Measurements from ENCODE around the gene MAP3K8. TPM values are rescaled to one million over a fixed set of nuclear protein-coding genes. Genes with fewer than 3 reads are reported as not detected.

MAP3K8 gene
- total RNA-seq, 1 donor from 2014 or later: 1.7 TPM

DNA sequence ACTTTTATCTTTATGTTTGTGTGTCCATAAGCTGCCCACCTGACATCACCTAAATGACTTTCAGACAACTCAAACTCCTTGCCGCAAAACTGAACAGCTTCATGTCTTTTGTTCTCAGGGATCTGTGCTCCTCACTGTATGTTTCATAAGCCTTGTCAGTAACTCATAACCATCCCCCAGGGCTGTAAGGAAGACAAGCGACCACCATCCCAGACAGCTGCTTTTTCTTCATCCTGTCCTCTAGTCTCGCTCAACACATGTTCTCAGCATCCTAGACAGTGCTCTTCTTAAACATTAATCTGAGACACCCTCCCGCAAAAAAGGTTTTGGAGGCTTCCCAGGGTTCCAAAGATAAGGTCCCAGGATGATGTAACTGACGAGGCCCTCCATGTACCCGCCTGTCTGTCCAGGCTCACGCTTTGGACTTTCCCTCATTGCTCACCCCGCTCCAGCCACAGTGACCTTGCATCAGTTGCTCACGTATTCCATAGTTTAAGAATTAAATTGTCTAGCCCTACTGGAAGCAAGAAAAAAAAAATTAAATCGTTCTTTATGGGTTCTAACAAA, 69.8 kb downstream of the MAP3K8 start:
- no peaks in the 10 kb centered on the region for H3K27me3 Mint-ChIP-seq (ENCODE audit: unreplicated experiment)
- H3K4me1 Mint-ChIP-seq (ENCODE audit: low read depth, unreplicated experiment): no peaks in the 10 kb centered on the region

GRCh38 chr10:30505543-30506298, 71.7 kb downstream of the MAP3K8 start:
- Mint-ChIP-seq H3K9me3 (ENCODE audit: unreplicated experiment) (no peaks in the 10 kb centered on the region), H3K4me3 (ENCODE audit: unreplicated experiment) (no peak overlapping the region), H3K4me1 (ENCODE audit: low read depth, unreplicated experiment) (no peaks in the 10 kb centered on the region), H3K36me3 (ENCODE audit: unreplicated experiment) (no peaks in the 10 kb centered on the region), H3K27ac (ENCODE audit: unreplicated experiment) (no peak overlapping the region), H3K27me3 (ENCODE audit: unreplicated experiment) (no peaks in the 10 kb centered on the region)
- TF ChIP-seq, protein P1, sequence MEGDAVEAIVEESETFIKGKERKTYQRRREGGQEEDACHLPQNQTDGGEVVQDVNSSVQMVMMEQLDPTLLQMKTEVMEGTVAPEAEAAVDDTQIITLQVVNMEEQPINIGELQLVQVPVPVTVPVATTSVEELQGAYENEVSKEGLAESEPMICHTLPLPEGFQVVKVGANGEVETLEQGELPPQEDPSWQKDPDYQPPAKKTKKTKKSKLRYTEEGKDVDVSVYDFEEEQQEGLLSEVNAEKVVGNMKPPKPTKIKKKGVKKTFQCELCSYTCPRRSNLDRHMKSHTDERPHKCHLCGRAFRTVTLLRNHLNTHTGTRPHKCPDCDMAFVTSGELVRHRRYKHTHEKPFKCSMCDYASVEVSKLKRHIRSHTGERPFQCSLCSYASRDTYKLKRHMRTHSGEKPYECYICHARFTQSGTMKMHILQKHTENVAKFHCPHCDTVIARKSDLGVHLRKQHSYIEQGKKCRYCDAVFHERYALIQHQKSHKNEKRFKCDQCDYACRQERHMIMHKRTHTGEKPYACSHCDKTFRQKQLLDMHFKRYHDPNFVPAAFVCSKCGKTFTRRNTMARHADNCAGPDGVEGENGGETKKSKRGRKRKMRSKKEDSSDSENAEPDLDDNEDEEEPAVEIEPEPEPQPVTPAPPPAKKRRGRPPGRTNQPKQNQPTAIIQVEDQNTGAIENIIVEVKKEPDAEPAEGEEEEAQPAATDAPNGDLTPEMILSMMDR (IDR thresholded peaks at IDR 0.05; ENCODE audit: partially characterized antibody, unreplicated experiment): no peak
- no peak for DNase-seq

More for the DNA sequence above, 69.8 kb downstream of the MAP3K8 start:
- Mint-ChIP-seq H3K36me3 (ENCODE audit: unreplicated experiment) (no peaks in the 10 kb centered on the region), H3K4me3 (ENCODE audit: unreplicated experiment) (no peak overlapping the region), H3K9me3 (ENCODE audit: unreplicated experiment) (no peaks in the 10 kb centered on the region), H3K27ac (ENCODE audit: unreplicated experiment) (no peak overlapping the region)
- TF ChIP-seq, protein P1 (IDR thresholded peaks at IDR 0.05; ENCODE audit: partially characterized antibody, unreplicated experiment): no peak
- no peak for DNase-seq

GRCh38 chr10:30509508-30509907, 75.5 kb downstream of the MAP3K8 start:
- Mint-ChIP-seq H3K4me3 (ENCODE audit: unreplicated experiment) (no peak overlapping the region), H3K36me3 (ENCODE audit: unreplicated experiment) (no peaks in the 10 kb centered on the region), H3K4me1 (ENCODE audit: low read depth, unreplicated experiment) (no peaks in the 10 kb centered on the region), H3K27me3 (ENCODE audit: unreplicated experiment) (no peaks in the 10 kb centered on the region), H3K27ac (ENCODE audit: unreplicated experiment) (no peak overlapping the region), H3K9me3 (ENCODE audit: unreplicated experiment) (no peaks in the 10 kb centered on the region)
- TF ChIP-seq, protein P1 (IDR thresholded peaks at IDR 0.05; ENCODE audit: partially characterized antibody, unreplicated experiment): no peak
- no peak for DNase-seq

- Mint-ChIP-seq H3K27me3 (ENCODE audit: unreplicated experiment) (no peaks in the 10 kb centered on the region), H3K36me3 (ENCODE audit: unreplicated experiment) (no peaks in the 10 kb centered on the region), H3K4me3 (ENCODE audit: unreplicated experiment) (no peak overlapping the region), H3K9me3 (ENCODE audit: unreplicated experiment) (no peaks in the 10 kb centered on the region), H3K4me1 (ENCODE audit: low read depth, unreplicated experiment) (no peaks in the 10 kb centered on the region), H3K27ac (ENCODE audit: unreplicated experiment) (no peak overlapping the region)
- TF ChIP-seq, protein P1 (IDR thresholded peaks at IDR 0.05; ENCODE audit: partially characterized antibody, unreplicated experiment): no peak
- no peak for DNase-seq
Measured at GRCh38 chr10:30510184-30510931, 76.4 kb downstream of the MAP3K8 start.

All from glutamatergic neuron (in vitro differentiated cells).